ENCODE measurements around the gene C1orf141. TPM values are rescaled to one million over a fixed set of nuclear protein-coding genes. Genes with fewer than 3 reads are reported as not detected.
A peak's percentile ranks its signal among the peaks of the same experiment; 100 is the strongest.

C1orf141 gene
- total and polyA plus RNA-seq, 9 of the 15 experiments (the other 6 are each of a cell fraction or from before 2014, with no cell fraction given) = not detected

DNA sequence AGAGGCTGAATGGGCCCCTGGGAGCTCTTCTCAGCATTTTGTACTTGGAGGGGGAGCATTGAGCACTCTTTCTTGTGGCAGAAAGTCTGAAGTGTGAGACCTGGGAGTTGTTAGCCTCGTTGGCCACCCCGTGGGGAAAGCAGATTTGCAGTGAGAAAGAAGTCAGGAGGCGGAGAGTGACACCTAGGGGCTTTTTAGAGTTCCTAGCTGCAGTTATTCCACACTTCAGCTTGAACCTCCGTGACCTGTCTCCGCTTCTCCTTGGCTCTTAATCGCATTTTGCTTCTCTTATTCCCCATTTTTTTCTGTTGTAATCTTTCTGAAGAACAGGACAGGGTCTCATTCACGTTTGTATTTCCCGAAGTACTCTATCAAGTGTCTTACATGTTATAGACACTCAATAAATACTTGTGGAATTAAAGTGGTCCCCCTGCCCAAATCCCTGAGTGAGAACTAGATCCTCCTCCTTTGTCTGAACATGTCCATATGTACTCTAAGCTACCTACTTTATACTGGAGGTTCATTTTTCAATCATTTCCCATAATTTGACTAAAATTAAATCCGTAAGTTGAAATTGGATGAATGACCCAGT lies 14.5 kb upstream of the C1orf141 start (continued):
- TF ChIP-seq, protein P1, sequence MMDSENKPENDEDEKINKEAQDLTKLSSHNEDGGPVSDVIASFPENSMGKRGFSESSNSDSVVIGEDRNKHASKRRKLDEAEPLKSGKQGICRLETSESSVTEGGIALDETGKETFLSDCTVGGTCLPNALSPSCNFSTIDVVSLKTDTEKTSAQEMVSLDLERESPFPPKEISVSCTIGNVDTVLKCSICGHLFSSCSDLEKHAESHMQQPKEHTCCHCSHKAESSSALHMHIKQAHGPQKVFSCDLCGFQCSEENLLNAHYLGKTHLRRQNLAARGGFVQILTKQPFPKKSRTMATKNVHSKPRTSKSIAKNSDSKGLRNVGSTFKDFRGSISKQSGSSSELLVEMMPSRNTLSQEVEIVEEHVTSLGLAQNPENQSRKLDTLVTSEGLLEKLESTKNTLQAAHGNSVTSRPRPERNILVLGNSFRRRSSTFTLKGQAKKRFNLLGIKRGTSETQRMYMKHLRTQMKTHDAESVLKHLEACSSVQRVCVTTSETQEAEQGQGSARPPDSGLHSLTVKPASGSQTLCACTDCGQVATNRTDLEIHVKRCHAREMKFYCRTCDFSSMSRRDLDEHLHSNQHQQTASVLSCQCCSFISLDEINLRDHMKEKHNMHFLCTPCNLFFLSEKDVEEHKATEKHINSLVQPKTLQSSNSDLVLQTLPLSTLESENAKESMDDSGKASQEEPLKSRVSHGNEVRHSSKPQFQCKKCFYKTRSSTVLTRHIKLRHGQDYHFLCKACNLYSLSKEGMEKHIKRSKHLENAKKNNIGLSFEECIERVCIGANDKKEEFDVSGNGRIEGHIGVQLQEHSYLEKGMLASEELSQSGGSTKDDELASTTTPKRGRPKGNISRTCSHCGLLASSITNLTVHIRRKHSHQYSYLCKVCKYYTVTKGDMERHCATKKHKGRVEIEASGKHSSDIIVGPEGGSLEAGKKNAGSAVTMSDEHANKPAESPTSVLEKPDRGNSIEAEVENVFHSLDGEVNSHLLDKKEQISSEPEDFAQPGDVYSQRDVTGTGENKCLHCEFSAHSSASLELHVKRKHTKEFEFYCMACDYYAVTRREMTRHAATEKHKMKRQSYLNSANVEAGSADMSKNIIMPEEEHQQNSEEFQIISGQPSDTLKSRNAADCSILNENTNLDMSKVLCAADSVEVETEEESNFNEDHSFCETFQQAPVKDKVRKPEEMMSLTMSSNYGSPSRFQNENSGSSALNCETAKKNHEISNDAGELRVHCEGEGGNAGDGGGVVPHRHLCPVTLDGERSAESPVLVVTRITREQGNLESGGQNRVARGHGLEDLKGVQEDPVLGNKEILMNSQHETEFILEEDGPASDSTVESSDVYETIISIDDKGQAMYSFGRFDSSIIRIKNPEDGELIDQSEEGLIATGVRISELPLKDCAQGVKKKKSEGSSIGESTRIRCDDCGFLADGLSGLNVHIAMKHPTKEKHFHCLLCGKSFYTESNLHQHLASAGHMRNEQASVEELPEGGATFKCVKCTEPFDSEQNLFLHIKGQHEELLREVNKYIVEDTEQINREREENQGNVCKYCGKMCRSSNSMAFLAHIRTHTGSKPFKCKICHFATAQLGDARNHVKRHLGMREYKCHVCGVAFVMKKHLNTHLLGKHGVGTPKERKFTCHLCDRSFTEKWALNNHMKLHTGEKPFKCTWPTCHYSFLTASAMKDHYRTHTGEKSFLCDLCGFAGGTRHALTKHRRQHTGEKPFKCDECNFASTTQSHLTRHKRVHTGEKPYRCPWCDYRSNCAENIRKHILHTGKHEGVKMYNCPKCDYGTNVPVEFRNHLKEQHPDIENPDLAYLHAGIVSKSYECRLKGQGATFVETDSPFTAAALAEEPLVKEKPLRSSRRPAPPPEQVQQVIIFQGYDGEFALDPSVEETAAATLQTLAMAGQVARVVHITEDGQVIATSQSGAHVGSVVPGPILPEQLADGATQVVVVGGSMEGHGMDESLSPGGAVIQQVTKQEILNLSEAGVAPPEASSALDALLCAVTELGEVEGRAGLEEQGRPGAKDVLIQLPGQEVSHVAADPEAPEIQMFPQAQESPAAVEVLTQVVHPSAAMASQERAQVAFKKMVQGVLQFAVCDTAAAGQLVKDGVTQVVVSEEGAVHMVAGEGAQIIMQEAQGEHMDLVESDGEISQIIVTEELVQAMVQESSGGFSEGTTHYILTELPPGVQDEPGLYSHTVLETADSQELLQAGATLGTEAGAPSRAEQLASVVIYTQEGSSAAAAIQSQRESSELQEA (IDR thresholded peaks at IDR 0.05; ENCODE audit: low read depth) = no peak
- no peak for TF ChIP-seq RBM25 (IDR thresholded peaks at IDR 0.05; ENCODE audit: low read depth, low read length, severe bottlenecking)
- TF ChIP-seq, protein P2, sequence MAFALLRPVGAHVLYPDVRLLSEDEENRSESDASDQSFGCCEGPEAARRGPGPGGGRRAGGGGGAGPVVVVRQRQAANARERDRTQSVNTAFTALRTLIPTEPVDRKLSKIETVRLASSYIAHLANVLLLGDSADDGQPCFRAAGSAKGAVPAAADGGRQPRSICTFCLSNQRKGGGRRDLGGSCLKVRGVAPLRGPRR (CRISPR knock-in tag; IDR thresholded peaks at IDR 0.05) = no peak
- TF ChIP-seq PHF20 (IDR thresholded peaks at IDR 0.05; ENCODE audit: partially characterized antibody) = no peak
- TF ChIP-seq, protein P3, sequence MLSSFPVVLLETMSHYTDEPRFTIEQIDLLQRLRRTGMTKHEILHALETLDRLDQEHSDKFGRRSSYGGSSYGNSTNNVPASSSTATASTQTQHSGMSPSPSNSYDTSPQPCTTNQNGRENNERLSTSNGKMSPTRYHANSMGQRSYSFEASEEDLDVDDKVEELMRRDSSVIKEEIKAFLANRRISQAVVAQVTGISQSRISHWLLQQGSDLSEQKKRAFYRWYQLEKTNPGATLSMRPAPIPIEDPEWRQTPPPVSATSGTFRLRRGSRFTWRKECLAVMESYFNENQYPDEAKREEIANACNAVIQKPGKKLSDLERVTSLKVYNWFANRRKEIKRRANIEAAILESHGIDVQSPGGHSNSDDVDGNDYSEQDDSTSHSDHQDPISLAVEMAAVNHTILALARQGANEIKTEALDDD (IDR thresholded peaks at IDR 0.05) = 0 out of 2 replicates have a peak, but pooled peaks have one; percentile 10
- no peak for TF ChIP-seq PHTF2 (CRISPR knock-in tag; IDR thresholded peaks at IDR 0.05)
- TF ChIP-seq MED1 (CRISPR knock-in tag; IDR thresholded peaks at IDR 0.05; ENCODE audit: borderline replicate concordance) = no peak
- no peak for TF ChIP-seq ELF4 (CRISPR knock-in tag; IDR thresholded peaks at IDR 0.05)
- no peak for TF ChIP-seq SMARCA4 (IDR thresholded peaks at IDR 0.05)
- TF ChIP-seq, protein P4, sequence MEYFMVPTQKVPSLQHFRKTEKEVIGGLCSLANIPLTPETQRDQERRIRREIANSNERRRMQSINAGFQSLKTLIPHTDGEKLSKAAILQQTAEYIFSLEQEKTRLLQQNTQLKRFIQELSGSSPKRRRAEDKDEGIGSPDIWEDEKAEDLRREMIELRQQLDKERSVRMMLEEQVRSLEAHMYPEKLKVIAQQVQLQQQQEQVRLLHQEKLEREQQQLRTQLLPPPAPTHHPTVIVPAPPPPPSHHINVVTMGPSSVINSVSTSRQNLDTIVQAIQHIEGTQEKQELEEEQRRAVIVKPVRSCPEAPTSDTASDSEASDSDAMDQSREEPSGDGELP (CRISPR knock-in tag; IDR thresholded peaks at IDR 0.05; ENCODE audit: borderline replicate concordance) = no peak
- TF ChIP-seq, protein P5, sequence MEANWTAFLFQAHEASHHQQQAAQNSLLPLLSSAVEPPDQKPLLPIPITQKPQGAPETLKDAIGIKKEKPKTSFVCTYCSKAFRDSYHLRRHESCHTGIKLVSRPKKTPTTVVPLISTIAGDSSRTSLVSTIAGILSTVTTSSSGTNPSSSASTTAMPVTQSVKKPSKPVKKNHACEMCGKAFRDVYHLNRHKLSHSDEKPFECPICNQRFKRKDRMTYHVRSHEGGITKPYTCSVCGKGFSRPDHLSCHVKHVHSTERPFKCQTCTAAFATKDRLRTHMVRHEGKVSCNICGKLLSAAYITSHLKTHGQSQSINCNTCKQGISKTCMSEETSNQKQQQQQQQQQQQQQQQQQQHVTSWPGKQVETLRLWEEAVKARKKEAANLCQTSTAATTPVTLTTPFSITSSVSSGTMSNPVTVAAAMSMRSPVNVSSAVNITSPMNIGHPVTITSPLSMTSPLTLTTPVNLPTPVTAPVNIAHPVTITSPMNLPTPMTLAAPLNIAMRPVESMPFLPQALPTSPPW (CRISPR knock-in tag; IDR thresholded peaks at IDR 0.05) = no peak
- TF ChIP-seq TCF3 (CRISPR knock-in tag; IDR thresholded peaks at IDR 0.05) = no peak
- TF ChIP-seq, protein P6, sequence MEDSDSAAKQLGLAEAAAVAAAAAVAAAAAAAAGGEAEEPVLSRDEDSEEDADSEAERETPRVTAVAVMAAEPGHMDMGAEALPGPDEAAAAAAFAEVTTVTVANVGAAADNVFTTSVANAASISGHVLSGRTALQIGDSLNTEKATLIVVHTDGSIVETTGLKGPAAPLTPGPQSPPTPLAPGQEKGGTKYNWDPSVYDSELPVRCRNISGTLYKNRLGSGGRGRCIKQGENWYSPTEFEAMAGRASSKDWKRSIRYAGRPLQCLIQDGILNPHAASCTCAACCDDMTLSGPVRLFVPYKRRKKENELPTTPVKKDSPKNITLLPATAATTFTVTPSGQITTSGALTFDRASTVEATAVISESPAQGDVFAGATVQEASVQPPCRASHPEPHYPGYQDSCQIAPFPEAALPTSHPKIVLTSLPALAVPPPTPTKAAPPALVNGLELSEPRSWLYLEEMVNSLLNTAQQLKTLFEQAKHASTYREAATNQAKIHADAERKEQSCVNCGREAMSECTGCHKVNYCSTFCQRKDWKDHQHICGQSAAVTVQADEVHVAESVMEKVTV (CRISPR knock-in tag; IDR thresholded peaks at IDR 0.05) = peak; percentile 94
- no peak for TF ChIP-seq EGR1 (conservative IDR thresholded peaks at IDR 0.05)
- TF ChIP-seq IFI16 (CRISPR knock-in tag; IDR thresholded peaks at IDR 0.05) = no peak
